Prostate gland (tissue), 2 donors: ENCODE results near the gene OR4D11.

Experiments used
- CTCF ChIP-seq, 4 experiments: fragments of 200-600 bp in 2 of 4; fragments of 450-650 bp in 2 of 4; sonication (generic) in 2 of 4; IDR thresholded peaks; 1 replicate in 3 of 4; 2 replicates in 1 of 4; pipeline ENCODE4 v1.5.1; 2016 to 2019; ENCODE audit warnings: antibody characterized with exemption in 4 of 4, mild to moderate bottlenecking in 2 of 4, moderate library complexity in 2 of 4
- POLR2A ChIP-seq: fragments of 450-650 bp; IDR thresholded peaks from one replicate; pipeline ENCODE4 v1.6.1; 2016; ENCODE audit warnings: antibody characterized with exemption, mild to moderate bottlenecking
- POLR2AphosphoS5 ChIP-seq: sonication (generic); formaldehyde crosslinking; IDR thresholded peaks from one replicate; pipeline ENCODE4 v1.6.1; 2017; ENCODE audit warnings: antibody characterized with exemption

DNA sequence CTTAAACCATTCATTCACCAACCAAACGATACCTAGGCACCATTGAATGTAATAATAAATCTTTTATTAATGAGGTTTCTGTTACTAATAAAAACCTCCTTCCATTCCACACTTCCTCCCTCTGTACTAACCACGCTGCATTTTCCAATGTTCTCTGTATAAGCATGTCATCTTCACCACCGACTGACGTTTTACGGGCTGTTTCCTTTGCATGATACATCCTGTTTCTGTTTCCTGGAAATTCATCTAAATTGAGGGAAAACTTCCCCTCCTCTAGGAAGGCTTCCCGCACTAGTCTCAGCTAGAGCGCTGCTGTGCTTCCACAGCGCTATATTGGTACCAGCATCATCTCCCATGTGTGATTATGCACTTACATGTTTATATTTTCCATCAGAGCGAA lies 28.2 kb upstream of the OR4D11 start:
- TF ChIP-seq CTCF (IDR thresholded peaks at IDR 0.05) (no peak), POLR2AphosphoS5 (no peak), POLR2A (no peak)
